GM21515 (cell line): Measurements from ENCODE around the gene TPCN2.

Source experiments
- ATAC-seq: cut with Tn5 transposase; IDR thresholded peaks from one replicate; pipeline ENCODE4 v1.9.1; 2021; ENCODE audit not compliant: unreplicated experiment

The TPCN2 gene

DNA sequence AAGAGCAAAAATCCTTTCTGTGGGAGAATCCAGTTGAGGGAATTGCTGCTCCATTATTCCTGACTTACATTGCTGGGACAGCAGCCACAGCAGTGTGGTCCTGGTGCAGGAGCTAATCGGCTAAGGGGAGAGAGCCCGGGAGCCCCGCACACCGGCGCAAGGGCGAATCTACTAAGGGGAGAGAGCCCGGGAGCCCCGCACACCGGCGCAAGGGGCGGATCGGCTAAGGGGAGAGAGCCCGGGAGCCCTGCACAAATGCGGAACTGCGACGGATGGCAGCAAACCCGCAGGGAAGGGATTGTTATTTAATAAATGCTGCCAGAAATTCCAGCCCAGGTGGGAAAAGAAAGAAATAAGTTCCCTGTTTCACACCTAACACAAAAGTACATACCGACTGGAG lies 43.5 kb downstream of the TPCN2 start:
- ATAC-seq = no peak

DNA sequence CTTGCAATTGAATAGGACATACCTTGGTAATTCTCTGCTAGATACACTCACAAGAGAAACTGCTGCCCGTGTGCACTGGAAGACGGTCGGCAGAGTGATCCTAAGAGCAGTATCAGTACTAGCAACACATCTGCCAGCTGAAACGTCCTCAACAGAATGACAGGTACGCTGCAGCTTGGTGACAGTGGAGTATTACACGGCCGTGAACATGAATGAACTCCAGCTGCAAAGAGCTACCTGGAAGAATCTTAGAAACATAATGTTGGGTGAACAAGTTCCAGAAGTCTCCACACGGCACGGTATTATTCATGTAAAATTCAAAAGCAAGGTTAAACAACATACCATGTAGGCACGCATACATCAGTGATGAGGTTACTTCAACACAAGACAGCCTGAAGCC lies 44.4 kb downstream of the TPCN2 start:
- ATAC-seq = no peak

GRCh38 chr11:69094111-69094914 lies 45.6 kb downstream of the TPCN2 start:
- no peak for ATAC-seq

- no peak for ATAC-seq
Observed at GRCh38 chr11:69094915-69095290, 46.2 kb downstream of the TPCN2 start.

GRCh38 chr11:69095300-69095699 lies 46.6 kb downstream of the TPCN2 start:
- no peak for ATAC-seq

DNA sequence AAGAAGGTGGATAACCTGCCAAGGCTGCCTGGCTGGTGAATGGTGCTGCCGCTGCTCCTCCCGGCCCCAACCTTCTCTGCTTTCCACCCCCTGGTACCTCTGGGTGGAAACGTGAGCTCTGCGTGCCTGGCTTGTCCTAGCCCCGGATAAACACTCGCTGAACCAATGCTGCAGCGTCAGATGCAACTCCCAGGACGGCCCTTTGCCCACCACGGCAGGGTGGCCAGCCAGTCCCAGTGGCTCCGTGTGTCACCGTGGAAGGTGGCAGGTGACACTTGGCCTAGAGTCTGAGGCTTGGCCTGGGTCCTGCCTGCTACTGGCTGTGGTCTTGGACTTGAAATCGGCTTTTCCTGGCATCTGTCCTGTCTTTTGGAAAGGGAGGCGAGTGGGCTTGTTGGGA lies 47.7 kb downstream of the TPCN2 start:
- no peak for ATAC-seq

DNA sequence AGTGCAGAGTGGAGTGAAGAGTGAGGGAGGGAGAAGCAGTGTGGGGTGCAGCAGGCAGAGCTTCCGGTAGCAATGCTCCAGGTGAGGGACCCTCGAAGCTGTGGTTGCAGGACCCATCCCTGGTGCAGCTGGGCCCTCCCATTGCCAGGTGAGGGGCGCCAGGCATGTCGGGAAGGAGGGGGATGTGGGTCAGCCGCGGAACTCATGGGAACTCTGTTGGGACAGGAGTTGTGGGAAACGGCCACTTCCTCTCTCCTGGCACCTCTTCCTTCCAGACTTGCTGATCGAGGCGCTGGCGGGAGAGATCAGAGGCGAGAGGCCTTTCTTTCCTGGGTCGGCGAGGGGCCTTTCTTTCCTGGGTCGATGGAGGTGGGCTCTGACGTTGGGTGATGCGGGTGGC lies 48.5 kb downstream of the TPCN2 start:
- no peak for ATAC-seq

DNA sequence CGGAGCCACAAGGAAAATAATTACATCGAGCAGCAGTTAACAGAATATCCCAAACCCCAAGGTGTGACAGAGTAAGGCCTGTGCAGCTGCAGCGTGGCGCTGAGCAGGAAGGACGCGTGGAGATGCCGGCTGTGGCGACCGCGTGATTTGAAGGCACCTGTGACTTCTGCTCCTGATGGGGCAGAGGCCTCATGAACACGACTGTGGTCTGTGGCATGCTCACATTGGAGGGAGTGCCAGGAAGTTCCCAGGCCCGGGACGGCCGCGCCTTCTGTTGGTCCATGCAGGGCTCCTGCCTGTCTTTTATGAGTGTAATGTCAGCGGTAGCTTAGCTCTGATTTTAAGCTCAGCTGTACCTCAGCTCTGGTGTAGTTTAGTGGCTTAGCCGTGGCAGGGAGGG lies 50.4 kb downstream of the TPCN2 start:
- ATAC-seq = no peak

DNA sequence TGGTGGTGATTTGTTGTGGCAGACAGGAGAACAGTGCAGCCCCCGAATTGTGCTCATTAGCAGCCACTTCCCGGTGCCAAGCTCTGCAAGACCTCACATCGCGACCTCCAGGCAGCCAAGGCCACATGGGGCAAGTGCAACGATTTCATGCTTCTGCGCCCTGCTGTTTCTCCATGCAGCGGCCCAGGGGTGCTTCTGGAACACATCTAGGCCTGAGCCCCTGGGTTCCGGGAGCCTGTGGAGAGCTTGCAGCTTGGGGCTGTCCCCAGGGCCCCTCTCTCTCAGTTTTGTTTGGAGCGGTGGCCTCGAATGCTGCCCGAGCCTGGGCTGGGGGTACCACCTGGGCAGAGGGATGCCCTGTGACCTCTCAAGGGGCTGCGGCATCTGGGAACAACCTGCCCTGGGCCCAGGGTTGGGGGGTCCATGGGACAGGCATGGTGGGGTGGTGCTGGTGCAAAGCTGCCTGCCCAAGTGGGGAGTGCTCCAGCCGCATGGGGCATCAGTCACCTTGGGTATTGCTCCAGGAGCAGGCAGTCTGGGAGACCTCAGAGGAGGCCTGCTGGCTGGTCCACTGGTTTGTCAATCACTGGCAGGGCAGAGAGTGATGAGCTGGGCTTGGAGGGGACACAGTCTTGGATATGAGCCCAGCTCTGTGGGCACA lies 51.9 kb downstream of the TPCN2 start:
- no peak for ATAC-seq

- no peak for ATAC-seq
Observed at GRCh38 chr11:69101115-69101791, 52.5 kb downstream of the TPCN2 start.

DNA sequence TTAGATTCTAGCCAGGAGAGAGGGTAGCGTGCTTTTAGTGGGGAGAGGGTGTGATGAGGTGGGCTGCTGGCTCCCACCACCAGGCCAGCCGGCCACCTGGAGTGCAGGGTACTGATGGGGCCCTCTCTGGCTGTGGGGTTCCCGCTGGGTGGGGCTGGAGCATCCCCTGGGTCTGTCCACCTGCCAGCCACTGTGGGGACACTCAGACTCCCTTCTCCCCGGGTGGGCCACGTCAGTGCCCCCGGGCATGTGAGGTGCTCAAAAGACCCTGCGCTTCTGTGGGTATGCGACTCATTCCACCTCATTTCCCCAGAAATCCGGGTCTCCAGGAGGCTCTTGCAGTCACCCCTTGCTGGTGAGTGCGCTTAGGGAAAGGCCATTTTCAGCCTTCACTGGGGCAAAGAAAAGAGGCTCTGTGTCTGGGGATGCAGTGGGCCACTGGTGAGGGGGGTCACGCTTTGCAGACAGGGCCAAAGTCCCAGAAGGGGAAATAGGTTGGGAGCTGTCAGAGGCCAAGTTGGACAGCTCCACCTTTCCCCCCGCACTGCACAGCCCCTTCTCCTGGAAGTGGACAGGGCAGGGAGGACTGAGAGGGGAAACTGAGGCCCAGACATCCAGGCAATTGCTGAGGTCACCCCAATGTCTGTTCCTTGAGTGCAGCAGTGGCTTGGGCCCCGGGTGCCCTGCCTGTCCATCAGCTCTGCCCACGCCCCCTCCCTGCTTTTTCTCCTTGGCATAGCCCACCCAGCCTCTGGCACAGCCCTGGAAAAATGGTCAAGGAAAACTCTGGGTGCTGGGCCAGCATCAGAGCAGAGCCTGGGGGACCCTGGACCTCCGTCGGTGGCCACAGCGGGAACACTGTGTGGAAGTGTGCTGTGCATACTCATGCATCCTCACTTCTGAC lies 53.3 kb downstream of the TPCN2 start:
- ATAC-seq = no peak

DNA sequence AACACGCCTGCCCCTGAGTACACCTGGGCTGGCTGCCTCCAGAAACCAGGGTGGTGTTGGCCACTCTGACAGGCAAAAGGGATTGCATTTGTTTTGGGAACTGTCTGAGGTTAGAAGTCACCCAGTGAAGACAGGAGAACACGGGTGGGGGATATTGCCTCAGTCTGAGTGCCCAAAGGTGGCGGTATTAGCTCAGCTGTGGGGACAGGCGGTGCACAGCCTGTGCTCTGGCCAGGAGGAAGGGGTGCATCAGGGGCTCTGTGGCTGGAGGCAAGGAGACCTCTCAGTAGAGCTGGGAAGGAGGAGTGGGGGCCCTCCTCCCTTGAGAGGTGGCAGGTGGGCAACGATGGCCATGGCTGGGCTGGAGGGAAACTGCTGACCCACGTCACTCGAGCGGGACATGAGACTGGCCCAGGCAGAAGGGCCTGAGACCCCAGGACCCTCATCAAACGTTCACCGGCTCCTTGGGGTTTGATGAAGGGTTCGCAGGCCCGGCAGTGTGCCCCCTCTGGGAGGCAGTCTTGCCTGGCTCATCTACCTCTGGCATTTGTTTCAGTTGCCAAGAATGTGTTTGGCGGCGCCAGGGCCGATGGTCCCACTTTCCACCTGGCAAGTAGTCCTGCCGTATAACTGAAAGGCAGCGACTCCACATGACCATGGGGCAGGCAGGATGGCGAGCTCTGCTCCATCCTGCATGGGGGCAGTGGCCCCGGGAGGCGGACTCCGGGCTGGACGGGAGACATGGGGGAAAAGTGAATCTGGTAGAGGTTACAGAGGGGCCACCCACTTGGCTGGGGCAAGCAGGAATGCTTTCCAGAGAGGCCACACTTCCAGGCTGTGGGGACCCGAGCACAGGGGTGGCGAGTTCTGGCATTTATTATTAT lies 54.2 kb downstream of the TPCN2 start:
- no peak for ATAC-seq

DNA sequence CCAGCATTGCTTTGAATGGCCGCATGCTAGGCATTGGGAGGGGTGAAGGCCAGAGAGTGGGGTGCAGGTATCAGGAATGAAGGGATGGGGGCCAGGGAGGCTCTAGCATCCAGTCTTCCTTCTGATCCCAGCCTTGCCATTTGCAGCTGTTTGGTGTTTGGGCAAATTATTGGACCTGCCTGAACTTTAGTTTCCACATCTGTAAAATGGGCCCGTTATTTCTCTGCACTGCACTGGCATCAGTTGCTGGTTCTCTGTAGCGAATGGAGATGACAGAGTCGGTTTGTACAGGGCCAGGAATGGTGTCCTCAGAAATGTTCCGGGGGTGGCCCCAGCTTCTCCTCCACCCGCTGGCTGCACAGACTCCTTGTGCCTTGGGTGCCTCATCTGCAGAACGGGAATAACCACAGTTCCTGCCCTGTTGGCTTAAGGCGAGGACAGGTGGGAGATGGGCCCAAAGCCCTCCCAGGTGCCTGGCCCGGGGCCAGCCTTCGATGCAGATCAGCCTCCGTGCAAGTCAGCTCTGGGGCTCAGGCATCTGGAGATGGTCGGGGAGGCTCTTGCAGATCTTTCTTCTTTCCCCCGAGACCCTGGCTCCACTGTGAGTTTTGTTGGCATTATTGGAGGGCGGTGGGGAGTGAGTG lies 55.6 kb downstream of the TPCN2 start:
- ATAC-seq = no peak

GRCh38 chr11:69104856-69105395 lies 56.2 kb downstream of the TPCN2 start:
- ATAC-seq = no peak

GRCh38 chr11:69105461-69106030 lies 56.8 kb downstream of the TPCN2 start:
- no peak for ATAC-seq

DNA sequence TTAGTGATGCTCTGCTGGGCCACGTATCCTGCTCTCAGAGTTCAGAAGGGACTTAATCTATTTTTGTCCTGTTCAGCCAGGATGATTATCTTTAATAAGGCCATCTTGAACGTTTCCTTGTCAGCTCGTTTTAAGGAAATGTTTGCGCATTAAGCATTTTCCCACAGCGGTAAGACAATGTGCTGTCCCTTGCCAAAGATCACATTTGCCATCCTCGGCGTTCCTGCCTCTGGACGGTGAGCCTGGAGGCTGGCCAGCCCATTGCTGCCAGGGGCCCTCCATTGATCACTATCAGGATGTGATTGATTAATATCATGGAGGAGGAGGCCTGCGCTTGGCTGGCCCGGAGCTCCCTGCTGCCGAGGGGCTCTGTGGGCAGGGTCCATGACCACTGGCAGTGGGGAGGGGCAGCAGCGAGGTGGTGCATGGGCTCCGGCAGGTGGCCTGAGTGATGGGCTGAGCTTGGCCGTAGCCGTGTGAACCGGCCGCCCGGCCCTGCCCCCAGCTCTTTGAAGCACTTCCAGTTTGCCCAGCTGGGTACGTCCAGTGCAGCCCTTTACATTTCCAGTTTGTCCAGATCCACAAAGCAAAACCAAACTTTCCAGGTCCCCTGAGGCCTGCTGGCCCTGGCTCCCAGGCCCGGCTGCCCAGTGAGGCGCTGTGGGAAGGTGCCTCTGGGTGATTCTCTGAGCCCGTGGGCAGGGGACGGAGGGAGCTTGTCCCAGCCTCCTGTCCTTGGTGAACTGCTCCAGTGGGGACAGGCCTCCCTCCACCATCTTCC lies 57.5 kb downstream of the TPCN2 start:
- no peak for ATAC-seq

- no peak for ATAC-seq
Observed at GRCh38 chr11:69107413-69107812, 58.7 kb downstream of the TPCN2 start.

DNA sequence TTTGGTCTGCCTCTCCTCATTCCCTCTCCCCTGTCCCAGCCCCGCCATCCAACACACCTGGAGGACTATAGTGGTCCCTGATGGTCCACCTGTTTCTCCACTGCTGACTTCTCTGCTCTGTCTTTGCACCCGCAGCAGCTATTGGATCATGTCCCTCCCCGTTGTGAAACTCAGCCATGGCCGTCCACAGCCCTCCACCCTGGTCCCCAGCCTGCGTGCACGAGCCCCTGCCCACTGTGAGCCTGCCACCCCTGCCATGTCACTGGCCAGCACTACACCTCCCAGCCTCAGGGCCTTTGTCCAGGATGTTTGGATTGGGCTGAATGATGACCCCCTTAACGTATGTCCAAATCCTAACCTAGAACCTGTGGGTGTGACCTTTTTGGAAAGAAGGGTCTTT lies 59.3 kb downstream of the TPCN2 start:
- ATAC-seq = no peak
